HepG2 (cell line): ENCODE measurements around the gene IGF2BP1. TPM values are rescaled to one million over a fixed set of nuclear protein-coding genes. Genes with fewer than 3 reads are reported as not detected.

ENCODE experiments used
- ATAC-seq: fragments of 200-7000 bp; cut with Tn5 transposase; 3 replicates; pipeline ENCODE4 v1.9.1; 2020; ENCODE audit warnings: mild to moderate bottlenecking, moderate library complexity
- BruUV-seq: library from RNA; stranded (reverse); fragments of 400-500 nt; replicated peaks from 2 replicates; lab custom pipeline; 2021; lab: Mats Ljungman, UMichigan
- CTCF ChIA-PET: fragments of 300-600 bp; formaldehyde crosslinking; extraction: SDS; loops from one replicate; lab custom pipeline; 2021; ENCODE audit warnings: low total read pairs, inconsistent platforms, low intra/inter-chr PET ratio; lab: Yijun Ruan, JAX
- POLR2A ChIA-PET: fragments of 350-600 bp; sonication (Branson Sonifier 250); formaldehyde crosslinking; loops from one replicate; lab custom pipeline; 2020; ENCODE audit warnings: antibody characterized with exemption, inconsistent platforms; lab: Yijun Ruan, JAX
- DNase-seq: peaks from one replicate; pipeline ENCODE4 v3.0.0-alpha.2; 2015; ENCODE audit warnings: low spot score
- FAIRE-seq: peaks from 3 replicates; lab custom pipeline; 2011; peaks lifted over from hg19 to GRCh38; lab: Jason Lieb, UNC
- H2AFZ ChIP-seq: one replicate; pipeline ENCODE4 v1.6.1; 2011; ENCODE audit warnings: low read length, inconsistent platforms
- H3K27ac ChIP-seq: fragments of 300-600 bp; 3 replicates; pipeline ENCODE4 v1.8.0; 2011; ENCODE audit warnings: mixed run types, mild to moderate bottlenecking, mixed read lengths, low read length, inconsistent platforms; ENCODE audit not compliant: insufficient read depth; ENCODE audit errors: extremely low read length
- H3K27me3 ChIP-seq, 2 experiments: fragments of 200-600 bp in 1 of 2; 2 replicates in 1 of 2; 3 replicates in 1 of 2; pipeline versions ENCODE4 v1.6.0 to v1.8.0; 2011; ENCODE audit warnings: low read length in 2 of 2, mild to moderate bottlenecking in 2 of 2, moderate library complexity in 2 of 2, inconsistent platforms in 1 of 2; ENCODE audit not compliant: insufficient read depth in 2 of 2, control insufficient read depth in 1 of 2
- H3K36me3 ChIP-seq, 2 experiments: fragments of 200-600 bp in 1 of 2; replicated peaks in 1 of 2; 2 replicates in 1 of 2; 3 replicates in 1 of 2; pipeline versions ENCODE4 v1.5.1 to v1.8.0; 2011; ENCODE audit warnings: low read length in 2 of 2, inconsistent platforms in 1 of 2; ENCODE audit not compliant: insufficient read depth in 2 of 2, control insufficient read depth in 1 of 2
- H3K4me1 ChIP-seq: 2 replicates; pipeline ENCODE4 v1.5.1; 2012; ENCODE audit warnings: low read length, inconsistent platforms; ENCODE audit not compliant: insufficient read depth
- H3K4me2 ChIP-seq: 2 replicates; pipeline ENCODE4 v1.6.0; 2011; ENCODE audit warnings: low read depth, low read length, inconsistent platforms
- H3K4me3 ChIP-seq, 3 experiments: fragments of 200-600 bp in 1 of 3; sonication (generic), shearing (Covaris generic) in 1 of 3; replicated peaks in 1 of 3; 2 replicates each; pipeline ENCODE4 v1.5.1; 2011 to 2016; ENCODE audit warnings: low read length in 3 of 3, inconsistent platforms in 2 of 3, low read depth in 2 of 3, mild to moderate bottlenecking in 2 of 3, control low read depth in 1 of 3, mixed read lengths in 1 of 3; ENCODE audit not compliant: insufficient read depth in 1 of 3
- H3K79me2 ChIP-seq: one replicate; pipeline ENCODE4 v1.6.1; 2011; ENCODE audit warnings: low read length, inconsistent platforms; ENCODE audit not compliant: insufficient read depth
- H3K9ac ChIP-seq: 2 replicates; pipeline ENCODE4 v1.6.0; 2011; ENCODE audit warnings: mild to moderate bottlenecking, low read depth, low read length, inconsistent platforms; ENCODE audit not compliant: insufficient read depth
- H3K9me3 ChIP-seq: 2 replicates; pipeline ENCODE4 v1.5.1; 2012; ENCODE audit warnings: mild to moderate bottlenecking, low read length
- H4K20me1 ChIP-seq: 2 replicates; pipeline ENCODE4 v1.6.0; 2011; ENCODE audit warnings: inconsistent platforms, mild to moderate bottlenecking, low read length, moderate library complexity; ENCODE audit not compliant: insufficient read depth
- GATAD1 ChIP-seq: IDR thresholded peaks from 2 replicates; pipeline ENCODE4 v1.6.1; 2016; ENCODE audit warnings: missing genetic modification reagents, missing compliant biosample characterization
- KLF11 ChIP-seq: IDR thresholded peaks from 2 replicates; pipeline ENCODE4 v1.6.1; 2016; ENCODE audit warnings: missing compliant biosample characterization
- RFXAP ChIP-seq: sonication (generic); formaldehyde crosslinking; IDR thresholded peaks from 2 replicates; pipeline ENCODE4 v1.4.0; 2020; ENCODE audit warnings: missing genetic modification reagents, borderline replicate concordance
- ZNF354B ChIP-seq: sonication (generic); formaldehyde crosslinking; IDR thresholded peaks from 2 replicates; pipeline ENCODE4 v1.8.0; 2022; ENCODE audit warnings: mild to moderate bottlenecking, missing genetic modification reagents
- ZNF713 ChIP-seq: sonication (generic); formaldehyde crosslinking; IDR thresholded peaks from 2 replicates; pipeline ENCODE4 v1.4.0; 2020; ENCODE audit warnings: mild to moderate bottlenecking, missing genetic modification reagents
- ZNF790 ChIP-seq: sonication (generic); formaldehyde crosslinking; IDR thresholded peaks from 2 replicates; pipeline ENCODE4 v1.8.0; 2022; ENCODE audit warnings: missing genetic modification reagents, mild to moderate bottlenecking, borderline replicate concordance
- WGBS: methylation state at CpG from one replicate; pipeline ENCODE4 v1.1.6; 2017; ENCODE audit warnings: low lambda C conversion rate; 5-methylcytosine and 5-hydroxymethylcytosine counted together
- in situ Hi-C: cut with HindIII; loops from 2 replicates; pipeline ENCODE4 v1.10.0; 2017; ENCODE audit warnings: low pct_unique_long_range_greater_than_20kb; ENCODE audit not compliant: extremely low pct_ligation_motif_present
- intact Hi-C: fragments of 100-400 bp; cut with micrococcal nuclease; formaldehyde crosslinking; loops from one replicate; pipeline ENCODE4 v1.10.0; 2022; ENCODE audit not compliant: unreplicated experiment
- polyA plus RNA-seq, 8 experiments: library from polyadenylated mRNA; depleted of rRNA in 3 of 8; stranded (reverse) in 7 of 8; unstranded in 1 of 8; fragments of >200 nt; fragmentation: Illumina TruSeq in 4 of 8; extraction: Trizol in 4 of 8; gene quantifications; 2 replicates each; pipeline versions ENCODE4 v1.2.1 to v1.2.3, GENCODE V29; 2011 to 2016; ENCODE audit warnings: low read depth in 4 of 8, missing spikeins in 1 of 8, mixed read lengths in 1 of 8; ENCODE audit not compliant: insufficient read depth in 1 of 8
- total RNA-seq, 5 experiments: library from RNA; depleted of rRNA; stranded (reverse); fragments of >200 nt; fragmentation: Illumina TruSeq; extraction: Trizol; gene quantifications; 2 replicates each; pipeline ENCODE4 v1.2.3, GENCODE V29; 2016; ENCODE audit warnings: low read depth in 1 of 5
- TF ChIP-seq, protein P1 (sequence below): sonication (generic); formaldehyde crosslinking; IDR thresholded peaks from 2 replicates; pipeline ENCODE4 v1.8.1; 2023; ENCODE audit warnings: mild to moderate bottlenecking, moderate library complexity, missing genetic modification reagents

Gene IGF2BP1
- total and polyA plus RNA-seq, 2 of the 13 experiments (the other 11 are each of a cell fraction or from before 2014, with no cell fraction given) = 29.7 to 75.1 TPM

DNA sequence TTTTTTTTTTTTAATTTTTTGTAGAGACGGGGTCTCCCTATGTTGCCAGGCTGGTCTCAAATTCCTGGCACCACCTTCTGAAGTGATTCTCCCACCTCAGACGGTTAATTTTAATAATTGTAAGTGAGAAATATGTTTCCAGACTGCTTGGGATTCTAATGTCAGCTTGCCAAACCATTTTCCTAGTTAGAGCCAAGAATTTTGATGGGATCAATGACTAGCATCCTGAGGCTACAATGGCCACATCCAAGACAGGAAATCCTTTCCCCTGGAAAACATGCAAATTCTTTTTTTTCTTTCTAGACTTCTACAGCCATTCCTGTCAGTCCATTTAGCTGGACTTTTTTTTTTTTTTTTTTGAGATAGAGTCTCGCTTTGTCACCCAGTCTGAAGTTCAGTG is 32.6 kb downstream of the IGF2BP1 start:
- no peak overlapping the region for H3K27ac ChIP-seq
- WGBS = over 99% methylated on average over 3 of the region's 3 CpGs
- peaks cover 20 to 86% of the 10 kb centered on the region in 2 experiments for H3K36me3 ChIP-seq
- no peak overlapping the region for H2AFZ ChIP-seq
- ATAC-seq (no peak), FAIRE-seq (no peak), DNase-seq (no peak)
- no peaks in the 10 kb centered on the region for H3K27me3 ChIP-seq
- peaks cover 13% of the 10 kb centered on the region for H3K79me2 ChIP-seq
- no peaks in the 10 kb centered on the region for H3K4me1 ChIP-seq
- BruUV-seq = no TSS peak
- H3K4me3 ChIP-seq = no peak overlapping the region
- no peak for TF ChIP-seq KLF11 (CRISPR knock-in tag)
- TF ChIP-seq RFXAP (CRISPR knock-in tag) = no peak
- TF ChIP-seq ZNF790 = no peak
- no peak for TF ChIP-seq ZNF354B (CRISPR knock-in tag)
- TF ChIP-seq GATAD1 (CRISPR knock-in tag) = no peak
- TF ChIP-seq, protein P1, sequence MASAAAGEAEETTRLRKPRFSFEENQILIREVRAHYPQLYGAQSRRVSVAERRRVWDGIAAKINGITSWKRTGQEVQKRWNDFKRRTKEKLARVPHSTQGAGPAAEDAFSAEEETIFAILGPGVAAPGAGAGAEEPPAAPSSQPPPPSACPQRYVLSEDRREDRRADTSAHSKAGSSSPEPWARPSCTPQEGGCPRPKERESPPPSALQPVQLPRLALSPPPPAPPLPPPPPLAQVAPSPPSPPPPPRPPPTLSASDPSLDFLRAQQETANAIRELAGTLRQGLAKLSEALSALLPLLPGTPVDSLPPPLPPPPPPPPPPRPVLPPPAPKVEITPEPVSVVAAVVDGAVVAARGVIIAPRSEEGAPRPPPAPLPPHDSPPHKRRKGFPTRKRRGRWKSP (CRISPR knock-in tag) = no peak
- TF ChIP-seq ZNF713 = no peak
- in situ Hi-C loops (no loop called here), intact Hi-C loops (loop anchor here (10.0 kb wide), 1 partner anchor 225 kb away; no protein-coding TSS in a partner anchor)
- ChIA-PET CTCF (no interaction called here), POLR2A (interaction anchor here (1.7 to 2.8 kb wide), 3 partner anchors 33 to 100 kb away, joined by 4 to 11 read pairs (median 6); partner anchors contain the start of genes IGF2BP1 and SNF8)
- H3K9me3 ChIP-seq = no peaks in the 10 kb centered on the region
- H4K20me1 ChIP-seq = peaks cover 7% of the 10 kb centered on the region; the same call in 1 of the 2 replicates
- H3K4me2 ChIP-seq = no peak overlapping the region
- no peak overlapping the region for H3K9ac ChIP-seq
